GM23338 (cell line): Measurements from ENCODE around the gene TMA16.

Source experiments
- CREB1 ChIP-seq: fragments of 250-450 bp; sonication (Bioruptor Pico); IDR thresholded peaks from 2 replicates; pipeline ENCODE4 v1.5.0; 2020; ENCODE audit warnings: low read depth, mild to moderate bottlenecking, moderate library complexity
- CTCF ChIP-seq, 2 experiments: fragments of 200-600 bp in 1 of 2; sonication (generic) in 1 of 2; conservative IDR thresholded peaks; 2 replicates each; pipeline versions ENCODE4 v1.5.1 to v1.6.1; 2016 to 2017; ENCODE audit warnings: antibody characterized with exemption in 2 of 2, low read depth in 2 of 2, mild to moderate bottlenecking in 2 of 2, moderate library complexity in 1 of 2
- ETS1 ChIP-seq: IDR thresholded peaks from 2 replicates; pipeline ENCODE4 v1.6.1; 2016; ENCODE audit warnings: antibody characterized with exemption
- EZH2 ChIP-seq: fragments of 200-600 bp; sonication (generic); IDR thresholded peaks from one replicate; pipeline ENCODE4 v1.8.0; 2017; ENCODE audit warnings: antibody characterized with exemption, mild to moderate bottlenecking, low read depth; ENCODE audit not compliant: unreplicated experiment
- POLR2AphosphoS5 ChIP-seq: IDR thresholded peaks from 2 replicates; pipeline ENCODE4 v1.6.1; 2016; ENCODE audit warnings: antibody characterized with exemption, low read depth
- REST ChIP-seq: IDR thresholded peaks from one replicate; pipeline ENCODE4 v1.6.1; 2018; ENCODE audit warnings: antibody characterized with exemption; ENCODE audit not compliant: unreplicated experiment
- ZNF462 ChIP-seq: fragments of 250-450 bp; sonication (Bioruptor Pico); IDR thresholded peaks from 2 replicates; pipeline ENCODE4 v1.5.0; 2020; ENCODE audit warnings: mild to moderate bottlenecking, moderate library complexity

- TF ChIP-seq CTCF (conservative IDR thresholded peaks at IDR 0.05; ENCODE audit: low read depth in 2 of 2), result peak; percentile 85
- no peak for TF ChIP-seq POLR2AphosphoS5
- TF ChIP-seq CREB1 (CRISPR knock-in tag), result no peak
- no peak for TF ChIP-seq ETS1
- TF ChIP-seq EZH2, result no peak
- no peak for TF ChIP-seq REST
- no peak for TF ChIP-seq ZNF462 (CRISPR knock-in tag)
These were observed 9.6 kb upstream of the TMA16 start for GRCh38 chr4:163484906-163485305.
